HG02798 (cell line): Measurements from ENCODE around the gene MORC4.

ENCODE experiments used
- ATAC-seq: cut with Tn5 transposase; IDR thresholded peaks from one replicate; pipeline ENCODE4 v1.9.1; 2021; ENCODE audit warnings: mild to moderate bottlenecking; ENCODE audit not compliant: unreplicated experiment, poor library complexity

The MORC4 gene

DNA sequence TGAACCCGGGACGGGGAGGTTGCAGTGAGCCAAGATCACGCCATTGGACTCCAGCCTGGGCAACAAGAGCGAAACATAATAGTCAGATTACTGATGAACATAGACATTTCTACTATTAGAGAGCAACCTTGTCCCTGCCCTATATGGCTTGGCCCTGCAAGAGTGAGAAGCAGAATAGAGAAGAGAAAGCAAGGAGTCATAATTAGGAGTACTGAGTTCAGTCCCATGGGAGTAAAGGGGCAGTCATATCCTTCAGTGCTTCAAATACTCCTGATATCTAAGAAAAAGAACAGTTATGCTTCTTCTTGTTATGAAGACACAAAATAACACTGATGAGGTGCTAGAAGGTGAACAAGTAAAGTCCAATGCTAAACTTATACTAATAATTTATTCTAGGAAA is 46.0 kb downstream of the MORC4 start:
- ATAC-seq = no peak

DNA sequence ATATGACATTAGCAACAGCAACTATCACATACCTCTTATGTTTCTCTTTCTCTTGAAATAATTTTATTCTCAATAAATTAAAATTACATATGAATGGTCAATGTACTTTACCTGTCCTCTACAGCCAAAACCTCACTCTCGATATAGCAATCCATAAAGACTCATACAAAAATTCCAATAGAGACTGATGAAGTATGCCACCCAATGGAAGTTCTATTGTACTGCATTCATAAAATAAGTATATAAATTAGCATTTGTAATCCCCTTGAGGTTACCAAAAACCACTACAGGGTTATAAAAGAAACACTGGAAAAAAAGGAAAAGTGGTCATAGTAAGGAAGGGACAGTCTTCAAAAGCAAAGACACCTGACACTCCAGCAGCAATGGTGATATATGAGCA is 47.0 kb downstream of the MORC4 start:
- ATAC-seq = no peak

DNA sequence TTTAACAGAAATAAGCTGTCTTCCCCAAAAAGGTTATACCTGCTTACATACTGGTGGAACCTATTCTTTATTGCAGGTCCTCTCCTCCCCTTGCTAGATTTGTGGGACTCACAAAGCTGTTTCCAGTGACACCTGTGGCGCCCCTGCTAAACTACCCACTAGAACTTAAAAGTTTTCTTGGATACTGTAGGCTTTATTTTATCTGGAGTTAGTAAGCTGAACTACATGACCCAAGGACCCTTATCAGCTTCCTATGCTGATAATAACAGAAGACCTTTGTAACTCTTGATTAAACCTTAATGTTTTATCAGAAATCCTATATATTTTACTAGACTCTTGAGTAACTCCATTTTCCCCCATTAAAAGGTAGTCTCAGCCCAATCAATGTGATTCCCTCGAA is 47.5 kb downstream of the MORC4 start:
- ATAC-seq = no peak

DNA sequence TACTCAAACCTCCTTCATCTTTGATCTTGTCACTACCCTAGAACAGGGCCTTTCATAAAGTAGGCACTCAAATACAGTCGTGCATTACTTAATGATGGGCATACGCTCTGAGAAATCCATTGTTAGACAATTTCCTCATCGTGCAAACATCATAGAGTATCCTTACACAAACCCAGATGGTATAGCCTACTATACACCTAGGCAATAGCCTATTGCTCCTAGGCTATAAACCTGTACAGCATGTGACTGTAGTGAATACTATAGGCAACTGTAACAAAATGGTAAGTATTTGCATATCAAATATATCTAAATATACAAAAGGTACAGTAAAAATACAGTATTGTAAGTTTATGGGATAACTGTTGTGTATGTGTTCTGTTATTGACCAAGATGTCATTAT is 47.9 kb downstream of the MORC4 start:
- ATAC-seq = no peak

DNA sequence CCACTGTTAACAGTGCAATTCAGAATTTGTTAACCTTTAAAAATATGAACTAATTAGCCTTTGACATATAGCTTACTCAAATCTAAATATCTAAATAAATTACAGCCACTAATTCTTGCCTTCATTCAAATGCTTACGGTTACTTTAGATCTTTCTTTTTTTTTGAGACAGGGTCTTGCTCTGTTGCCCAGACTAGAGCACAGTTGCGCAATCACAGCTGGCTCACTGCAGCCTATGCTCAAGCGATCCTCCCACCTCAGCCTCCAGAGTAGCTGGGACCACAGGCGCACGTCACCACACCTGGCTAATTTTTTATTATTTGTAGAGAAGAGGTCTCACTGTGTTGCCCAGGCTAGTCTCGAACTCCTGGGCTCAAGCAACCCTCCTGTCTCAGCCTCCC is 48.8 kb downstream of the MORC4 start:
- ATAC-seq = no peak

DNA sequence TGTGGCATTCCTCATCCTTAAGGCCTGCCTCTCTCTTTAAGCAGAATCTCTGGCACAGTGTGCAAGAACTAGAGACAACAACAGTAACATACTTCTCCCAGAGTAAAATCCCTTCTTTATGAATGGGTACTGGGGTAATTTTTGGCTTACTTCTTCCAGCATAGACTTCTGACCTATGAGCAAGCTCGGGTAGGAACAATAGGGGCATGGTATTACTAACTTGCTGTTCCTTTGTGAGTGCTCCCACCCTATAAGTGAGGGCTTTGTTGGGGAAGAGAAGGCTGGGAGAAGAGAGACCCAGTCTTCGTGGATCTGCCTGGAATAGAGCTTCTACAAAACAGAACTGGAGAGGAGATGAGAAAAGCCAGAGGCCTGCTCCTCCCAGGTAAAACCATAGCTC is 49.6 kb downstream of the MORC4 start:
- no peak for ATAC-seq

DNA sequence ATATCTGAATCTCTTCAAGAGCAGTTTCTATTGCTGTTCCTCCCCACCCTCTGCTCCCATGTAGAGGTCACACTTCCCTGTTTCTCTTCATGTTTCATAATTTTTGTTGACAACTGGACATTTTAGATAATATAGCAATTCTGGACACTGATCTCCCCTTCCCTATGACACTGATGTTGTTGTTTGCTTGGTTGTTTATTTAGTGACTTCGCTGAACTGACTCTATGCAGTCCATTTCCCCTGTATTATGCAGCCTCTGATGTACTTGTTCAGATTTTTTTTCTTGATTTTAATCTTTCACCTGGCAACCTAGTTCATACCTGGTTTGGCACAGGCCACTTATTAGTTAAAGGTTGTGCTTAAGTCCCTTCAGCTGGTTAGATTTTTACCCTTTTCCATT is 50.6 kb downstream of the MORC4 start:
- ATAC-seq = no peak

DNA sequence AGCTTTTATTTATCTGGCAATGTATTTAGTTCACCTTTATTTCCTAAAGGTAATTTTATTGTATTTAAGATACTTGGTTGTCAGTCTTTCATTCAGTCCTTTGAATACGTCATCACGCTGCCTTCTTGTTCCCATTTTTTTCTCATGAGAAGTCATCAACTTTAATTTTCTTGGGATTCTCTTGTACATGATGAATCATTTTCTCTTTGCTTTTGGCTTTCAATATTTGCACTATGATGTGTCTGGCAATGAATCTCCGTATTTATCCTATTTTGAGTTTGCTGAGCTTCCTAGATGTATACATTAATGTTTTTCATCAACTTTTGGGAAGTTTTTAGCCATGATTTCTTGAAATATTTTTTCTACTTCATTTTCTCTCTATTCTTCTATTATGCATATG is 51.4 kb downstream of the MORC4 start:
- ATAC-seq = no peak

DNA sequence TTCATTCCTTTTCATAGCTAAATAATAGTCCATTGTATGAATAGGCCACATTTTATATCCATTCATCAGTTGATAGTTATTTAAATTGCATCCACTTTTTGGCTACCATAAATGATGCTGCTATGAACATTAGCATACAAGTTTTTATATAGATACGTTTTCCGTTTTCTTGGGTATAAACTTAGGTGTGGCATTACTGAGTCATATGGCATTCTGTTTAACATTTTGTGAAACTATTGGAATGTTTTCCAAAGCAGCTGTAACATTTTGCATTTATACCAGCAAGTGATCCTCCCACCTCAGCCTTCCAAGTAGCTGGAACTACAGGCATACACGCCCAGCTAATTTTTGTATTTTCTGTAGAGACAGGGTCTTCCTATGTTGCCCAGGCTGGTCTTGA is 53.5 kb downstream of the MORC4 start:
- no peak for ATAC-seq

DNA sequence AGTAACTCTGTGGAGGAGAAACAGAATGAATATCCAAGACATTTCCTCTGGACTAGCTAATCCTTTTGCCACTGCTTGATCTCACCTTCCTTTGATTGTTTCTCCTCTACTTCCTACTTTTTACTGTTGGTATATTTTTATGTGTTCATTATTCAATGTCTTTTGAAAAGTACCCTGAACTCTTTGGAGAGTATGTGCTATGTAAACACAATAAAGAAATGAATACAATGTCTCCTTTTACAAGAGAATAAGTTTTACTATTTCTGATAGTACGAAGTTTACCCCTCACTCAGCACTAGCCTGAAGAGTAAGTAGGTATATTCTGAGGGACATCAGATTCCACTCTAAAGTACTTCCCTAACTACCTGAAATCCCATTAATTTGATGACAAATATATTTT is 59.9 kb downstream of the MORC4 start:
- no peak for ATAC-seq

DNA sequence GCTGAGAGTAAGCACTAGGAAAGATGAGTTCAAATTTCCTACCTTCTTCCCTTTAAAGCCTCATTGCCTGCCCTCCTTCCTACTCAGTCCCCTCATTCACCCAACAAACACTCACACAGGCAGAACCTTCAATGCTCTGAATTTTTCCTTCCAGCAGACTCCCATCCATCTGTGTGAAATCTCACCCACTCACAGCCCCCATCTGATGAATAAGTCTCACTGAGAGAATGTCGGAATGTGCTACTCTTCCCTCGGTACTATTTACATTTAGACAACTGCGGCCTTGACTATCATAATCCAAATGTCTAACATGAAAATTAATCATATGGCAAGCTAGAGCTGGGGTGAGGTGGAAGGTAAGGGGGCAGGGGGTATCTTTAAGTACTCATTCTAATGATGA is 60.4 kb downstream of the MORC4 start:
- ATAC-seq = no peak

DNA sequence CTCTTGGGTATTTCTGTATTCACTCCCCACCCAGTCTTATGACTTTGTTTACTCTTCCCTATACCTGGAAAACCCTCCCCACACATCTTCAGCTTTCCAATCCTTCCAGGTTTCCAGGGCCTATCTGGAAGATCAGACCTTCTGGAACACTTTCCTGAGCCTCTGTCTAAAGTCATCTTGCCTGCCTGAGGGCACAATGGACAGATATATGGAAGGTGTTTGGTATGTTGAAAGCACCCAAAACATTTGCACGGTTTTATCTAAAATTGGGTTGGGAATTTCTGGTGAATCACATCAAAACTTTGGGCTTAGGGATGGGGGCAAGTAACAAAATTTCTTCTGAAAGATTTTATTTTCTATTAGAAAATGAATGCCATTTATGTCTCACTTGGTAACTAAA is 63.8 kb downstream of the MORC4 start:
- ATAC-seq = no peak

DNA sequence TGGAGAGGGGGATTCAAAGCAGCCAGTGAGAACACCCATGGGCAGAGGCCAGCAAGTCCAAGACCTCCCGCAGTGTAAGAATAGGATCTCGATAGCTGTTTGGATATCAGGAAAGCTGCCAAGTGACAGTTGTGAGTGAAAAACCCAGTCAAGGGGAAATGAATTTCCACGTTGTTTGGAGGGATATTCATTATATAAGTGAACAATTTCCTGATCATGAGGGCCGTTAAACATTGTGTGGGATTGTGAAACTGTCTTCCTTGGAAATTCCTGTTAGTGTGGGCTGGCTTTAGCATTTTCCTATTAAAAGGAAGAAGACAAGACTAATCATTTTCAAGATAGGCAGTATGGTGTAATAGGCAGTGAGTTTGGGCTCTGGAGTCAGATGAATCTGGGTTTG is 64.8 kb downstream of the MORC4 start:
- ATAC-seq = no peak

DNA sequence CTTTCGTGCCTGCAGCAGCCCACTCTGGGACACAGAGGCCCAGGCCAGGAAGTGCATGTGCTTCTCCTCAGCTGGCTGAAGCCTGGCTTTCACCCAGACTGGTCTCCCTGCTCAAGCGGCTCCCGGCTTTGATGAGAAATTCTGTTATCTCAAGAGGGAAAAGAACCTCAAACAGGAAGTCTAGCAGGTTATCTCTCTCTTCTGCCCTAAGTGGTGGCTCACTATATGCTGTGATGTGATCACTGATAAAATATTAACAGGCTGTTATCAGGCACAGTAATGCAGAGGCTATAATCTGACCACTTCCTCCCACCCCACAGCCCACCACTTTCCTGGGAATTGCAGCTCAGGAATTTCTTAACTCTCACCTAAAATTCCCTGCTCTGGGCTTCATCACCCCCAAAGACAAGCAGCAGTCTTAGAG is 66.5 kb downstream of the MORC4 start:
- no peak for ATAC-seq

DNA sequence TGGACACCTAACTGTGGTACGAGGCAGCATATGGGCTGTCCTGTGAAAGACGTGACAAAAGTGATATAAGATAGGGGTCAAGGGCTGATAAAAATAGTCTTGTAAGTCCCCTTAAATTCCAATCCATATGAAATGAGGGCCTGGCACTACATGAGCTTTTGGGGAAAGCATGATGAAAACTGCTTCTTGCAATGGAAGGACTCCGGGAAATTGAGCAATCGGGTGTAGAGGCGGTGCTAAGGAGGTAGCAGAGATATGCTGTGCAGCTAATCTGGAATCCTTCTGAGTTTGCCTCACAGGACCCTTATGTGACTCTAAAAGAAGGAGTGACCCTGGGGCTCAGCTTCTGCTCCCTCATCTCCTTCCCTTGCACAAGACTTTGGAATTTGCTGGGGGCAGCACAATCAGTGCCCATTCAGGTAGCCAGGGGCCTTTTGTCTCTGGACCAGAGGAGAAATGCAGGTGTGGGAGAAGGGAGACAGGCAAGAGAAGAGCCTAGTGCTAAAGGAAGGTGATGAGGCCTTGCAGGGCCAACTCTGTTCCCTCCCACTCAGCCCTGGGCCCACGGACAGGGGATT is 67.0 kb downstream of the MORC4 start:
- no peak for ATAC-seq

DNA sequence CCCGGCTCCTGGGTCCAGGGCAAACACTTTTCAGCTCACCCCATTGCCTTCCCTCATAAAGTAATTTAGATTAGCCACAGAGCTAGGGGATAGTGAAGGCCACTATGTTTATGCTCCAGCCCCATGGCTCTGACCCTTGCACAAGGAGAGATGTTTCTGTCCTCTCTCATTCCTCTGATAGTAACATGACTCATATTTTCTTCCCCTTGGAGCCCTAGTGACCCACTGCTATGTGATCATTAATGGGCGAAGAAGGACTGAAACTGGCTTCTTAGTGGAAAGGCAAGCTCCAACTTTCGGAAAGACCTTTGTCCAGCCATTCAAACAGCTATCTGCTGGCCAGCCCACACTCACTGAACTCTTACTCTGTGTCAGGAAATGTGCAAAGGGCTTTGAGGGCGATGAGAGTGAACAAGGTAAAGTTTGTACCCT is 67.5 kb downstream of the MORC4 start:
- ATAC-seq = no peak

DNA sequence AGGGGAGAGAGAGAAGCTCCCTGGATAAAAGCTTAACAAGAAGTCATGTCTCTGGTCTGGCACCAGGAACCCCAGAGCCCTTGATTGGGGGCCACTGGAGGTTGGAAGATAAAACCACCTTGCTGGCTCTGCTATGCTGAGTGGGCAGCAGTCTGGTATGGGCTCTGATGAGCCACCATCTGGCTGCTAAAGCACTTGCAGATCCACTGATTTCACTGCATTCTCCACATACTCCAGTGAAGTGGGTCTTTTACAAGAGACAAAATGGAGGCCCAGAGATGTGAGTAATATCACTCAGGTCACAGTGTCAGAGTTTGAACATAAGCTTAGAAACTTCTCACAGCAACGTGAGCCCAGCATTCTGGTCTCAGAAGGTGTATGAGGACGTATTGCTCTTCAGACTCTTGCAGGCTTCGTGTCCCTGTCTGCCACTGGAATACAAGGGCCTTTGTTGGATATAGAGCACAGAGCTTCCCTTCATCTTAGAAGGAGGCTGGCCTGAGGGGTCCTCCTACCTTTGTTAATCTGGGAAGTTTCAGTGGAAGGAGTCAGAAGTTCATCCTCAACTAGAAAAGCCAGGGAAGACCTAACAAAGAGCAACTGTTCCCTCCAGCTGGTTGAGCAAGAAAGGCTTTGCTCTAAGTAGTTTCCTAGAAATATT is 68.1 kb downstream of the MORC4 start:
- no peak for ATAC-seq

DNA sequence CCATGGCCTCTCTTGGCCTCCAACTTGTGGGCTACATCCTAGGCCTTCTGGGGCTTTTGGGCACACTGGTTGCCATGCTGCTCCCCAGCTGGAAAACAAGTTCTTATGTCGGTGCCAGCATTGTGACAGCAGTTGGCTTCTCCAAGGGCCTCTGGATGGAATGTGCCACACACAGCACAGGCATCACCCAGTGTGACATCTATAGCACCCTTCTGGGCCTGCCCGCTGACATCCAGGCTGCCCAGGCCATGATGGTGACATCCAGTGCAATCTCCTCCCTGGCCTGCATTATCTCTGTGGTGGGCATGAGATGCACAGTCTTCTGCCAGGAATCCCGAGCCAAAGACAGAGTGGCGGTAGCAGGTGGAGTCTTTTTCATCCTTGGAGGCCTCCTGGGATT is 71.8 kb downstream of the MORC4 start:
- ATAC-seq = no peak

DNA sequence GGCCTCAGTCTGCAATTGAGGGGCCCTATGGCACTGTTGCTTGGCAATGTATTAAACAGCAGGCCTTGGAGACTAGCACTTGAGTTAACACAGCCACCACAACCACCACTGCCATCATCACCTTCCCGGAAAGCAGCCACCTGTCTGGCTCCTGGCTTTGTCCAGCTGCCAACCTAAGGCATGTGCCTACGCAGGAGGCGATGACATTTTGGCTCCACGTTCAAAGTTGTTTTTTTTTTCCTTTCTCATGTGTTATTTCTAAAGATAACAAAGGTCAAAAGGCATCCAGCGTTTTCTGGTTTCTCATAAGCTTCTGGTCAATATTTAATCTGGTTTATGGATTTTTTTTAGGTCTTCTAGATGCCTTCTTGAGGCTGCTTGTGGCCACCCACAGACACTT is 72.3 kb downstream of the MORC4 start:
- no peak for ATAC-seq

DNA sequence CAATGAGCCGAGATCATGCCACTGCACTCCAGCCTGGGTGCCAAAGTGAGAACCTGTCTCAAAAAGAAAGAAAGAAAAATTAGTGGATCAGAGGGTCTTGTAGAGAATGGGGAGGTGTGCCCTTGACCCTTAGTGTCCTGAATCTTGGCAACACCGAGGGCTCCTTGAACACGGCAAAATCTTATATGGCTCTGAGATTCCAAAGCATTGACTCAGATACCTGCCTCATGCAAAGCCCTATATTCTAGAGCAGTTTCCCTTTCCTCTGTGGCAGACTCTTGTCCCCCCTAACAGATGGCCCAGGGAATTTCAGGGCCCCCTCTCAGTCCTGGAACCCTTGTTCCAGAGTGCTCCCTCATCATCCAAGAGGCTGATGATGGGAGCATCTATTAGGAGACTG is 73.0 kb downstream of the MORC4 start:
- ATAC-seq = no peak

DNA sequence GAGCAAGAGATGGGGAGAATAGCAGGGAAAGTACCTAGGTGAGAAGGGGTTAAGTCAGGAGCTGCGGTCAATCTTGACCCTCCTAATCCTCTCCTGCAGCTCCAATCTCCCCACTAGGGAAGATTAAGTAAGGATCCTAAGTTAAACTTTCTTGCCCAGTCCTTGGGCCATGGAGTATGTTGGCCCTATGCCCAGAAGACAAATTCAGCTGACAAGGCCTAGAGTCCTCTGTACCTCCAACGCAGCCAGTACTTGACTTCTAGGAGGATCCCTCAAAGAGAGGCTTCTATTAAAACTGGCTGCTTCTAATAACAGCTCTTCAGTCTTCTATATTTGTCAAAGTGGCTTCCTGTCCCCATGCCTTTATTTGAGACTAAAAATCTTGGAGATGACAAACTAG is 78.4 kb downstream of the MORC4 start:
- ATAC-seq = no peak

DNA sequence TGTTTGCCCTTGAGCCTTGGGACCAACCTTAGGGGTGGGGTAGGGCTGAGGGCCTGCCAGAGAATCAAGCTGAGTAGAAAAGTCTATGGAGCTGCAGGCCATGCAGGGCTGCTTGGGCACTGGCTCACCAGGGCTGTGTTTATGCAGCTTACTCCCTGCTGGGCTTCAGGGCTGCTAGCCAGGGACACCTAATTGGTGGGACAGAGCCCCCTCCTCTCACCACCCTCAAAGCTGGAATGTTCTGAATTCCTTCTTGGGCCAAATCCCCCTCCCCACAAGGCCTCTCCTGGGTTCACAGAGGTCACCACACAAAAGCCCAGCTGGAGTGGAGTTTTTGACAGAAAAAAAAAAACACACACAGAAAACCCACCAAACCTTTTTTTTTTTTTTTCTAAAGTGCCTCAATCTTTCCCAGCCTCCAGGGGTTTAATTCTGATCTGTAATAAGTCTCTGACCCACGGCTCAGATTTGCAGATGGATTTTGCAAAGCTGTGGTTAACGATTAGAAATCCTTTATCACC is 80.0 kb downstream of the MORC4 start, which contains the start of gene CLDN2:
Gene CLDN2, plus strand, starts transcription at position 471 of the 521 bp plus-strand sequence. CDS start 7,827 bp downstream, outside the sequence.
- ATAC-seq = no peak
